Iris pigment epithelial cell (primary cell): ENCODE data around the gene REM1.
"Not testable (repeated sequence)": the region's sequence is repeated elsewhere in the genome, so short reads cannot be mapped to it uniquely, and the experiment has no call there.

Experiments
- DNase-seq: peaks from one replicate; pipeline ENCODE4 v3.0.0-alpha.2; 2011; ENCODE audit warnings: low read depth

The REM1 gene

GRCh38 chr20:31474758-31475427 lies at the start of gene REM1, which contains the start of gene DEFB124:
TSS of gene REM1 (plus strand) at chr20:31475288. CDS start at chr20:31476446, 1,158 bp downstream.
TSS of gene DEFB124 (minus strand) at chr20:31475127. CDS start at chr20:31473013, 2,114 bp downstream.
- DNase-seq = no peak

GRCh38 chr20:31425797-31426196 lies 49.3 kb upstream of the REM1 start:
- no peak for DNase-seq

GRCh38 chr20:31426891-31427551 lies 48.1 kb upstream of the REM1 start:
- DNase-seq = not testable (repeated sequence)

GRCh38 chr20:31427576-31427975 lies 47.5 kb upstream of the REM1 start:
- not testable (repeated sequence) for DNase-seq

- no peak for DNase-seq
Observed at GRCh38 chr20:31430568-31431115, 44.4 kb upstream of the REM1 start.

- DNase-seq = no peak
Observed at GRCh38 chr20:31440012-31440659, 35.0 kb upstream of the REM1 start, which contains the start of gene DEFB123. TSS of gene DEFB123 (plus strand) at chr20:31440632. CDS start at chr20:31440699, 67 bp downstream.

- no peak for DNase-seq
Observed at GRCh38 chr20:31446084-31446819, 28.8 kb upstream of the REM1 start.

GRCh38 chr20:31449511-31450414 lies 25.3 kb upstream of the REM1 start:
- no peak for DNase-seq

GRCh38 chr20:31452575-31452974 lies 22.5 kb upstream of the REM1 start:
- DNase-seq = no peak

- no peak for DNase-seq
Observed at GRCh38 chr20:31454361-31454760, 20.7 kb upstream of the REM1 start.

- not testable (repeated sequence) for DNase-seq
Observed at GRCh38 chr20:31470946-31471345, 4.1 kb upstream of the REM1 start.

GRCh38 chr20:31472395-31473330 lies 2.4 kb upstream of the REM1 start:
- DNase-seq = no peak

GRCh38 chr20:31473331-31474096 lies 1.6 kb upstream of the REM1 start:
- peak; percentile 27 for DNase-seq

- DNase-seq = no peak
Observed at GRCh38 chr20:31474097-31474436, 1.0 kb upstream of the REM1 start.

GRCh38 chr20:31475472-31476293 lies 595 bp downstream of the REM1 start:
- DNase-seq = no peak

- DNase-seq = no peak
Observed at GRCh38 chr20:31476294-31476585, 1.2 kb downstream of the REM1 start.

- DNase-seq = no peak
Observed at GRCh38 chr20:31476643-31477215, 1.6 kb downstream of the REM1 start.

GRCh38 chr20:31484001-31484400 lies 8.9 kb downstream of the REM1 start:
- peak; percentile 18 for DNase-seq
